SU-DHL-6 (cell line): Measurements from ENCODE around the gene DPM1.
A peak's percentile ranks its signal among the peaks of the same experiment; 100 is the strongest.

Source experiments
- H2AFZ ChIP-seq: fragments of 200-600 bp; sonication (generic); 2 replicates; pipeline ENCODE4 v1.6.1; 2014; ENCODE audit warnings: low read depth, mild to moderate bottlenecking, moderate library complexity, mixed read lengths, antibody characterized with exemption, low read length; ENCODE audit not compliant: severe bottlenecking
- H3F3A ChIP-seq: fragments of 200-600 bp; shearing (Covaris generic); 2 replicates; pipeline ENCODE4 v1.6.0; 2016; ENCODE audit warnings: antibody characterized with exemption, mild to moderate bottlenecking; ENCODE audit not compliant: insufficient read depth
- H3K27ac ChIP-seq: fragments of 200-600 bp; sonication (generic); 2 replicates; pipeline ENCODE4 v1.5.1; 2016; ENCODE audit warnings: low read depth, mild to moderate bottlenecking, low read length, moderate library complexity, mixed read lengths
- H3K27me3 ChIP-seq: fragments of 200-600 bp; sonication (generic), shearing (Covaris generic); 2 replicates; pipeline ENCODE4 v1.6.0; 2014; ENCODE audit warnings: mild to moderate bottlenecking, low read length
- H3K36me3 ChIP-seq: fragments of 200-600 bp; sonication (generic); 2 replicates; pipeline ENCODE4 v1.6.1; 2014; ENCODE audit warnings: mild to moderate bottlenecking, low read length, mixed read lengths
- H3K4me2 ChIP-seq: fragments of 300-600, 200-600 bp; shearing (Covaris generic), sonication (generic); 2 replicates; pipeline ENCODE4 v1.6.0; 2014; ENCODE audit warnings: low read length, low read depth, mild to moderate bottlenecking; ENCODE audit not compliant: poor library complexity, severe bottlenecking
- H3K4me3 ChIP-seq: fragments of 200-600 bp; sonication (generic); 2 replicates; pipeline ENCODE4 v1.5.1; 2014; ENCODE audit warnings: antibody characterized with exemption, low read length, mild to moderate bottlenecking, mixed read lengths; ENCODE audit not compliant: insufficient read depth, poor library complexity, severe bottlenecking
- H3K79me2 ChIP-seq: fragments of 200-600 bp; sonication (generic); 2 replicates; pipeline ENCODE4 v1.6.1; 2014; ENCODE audit warnings: mild to moderate bottlenecking, low read length, moderate library complexity; ENCODE audit not compliant: insufficient read depth
- H3K9ac ChIP-seq: fragments of 200-600 bp; sonication (generic); 2 replicates; pipeline ENCODE4 v1.7.0; 2014; ENCODE audit warnings: mild to moderate bottlenecking, low read length
- H3K9me2 ChIP-seq: fragments of 200-600 bp; sonication (generic); replicated peaks from 2 replicates; pipeline ENCODE4 v1.6.1; 2014; ENCODE audit warnings: low read length; ENCODE audit not compliant: insufficient read depth
- H3K9me3 ChIP-seq: fragments of 200-600 bp; sonication (generic); 2 replicates; pipeline ENCODE4 v1.6.1; 2014; ENCODE audit warnings: low read length, mixed read lengths; ENCODE audit not compliant: insufficient read depth
- H4K20me1 ChIP-seq: fragments of 200-600 bp; sonication (generic); 2 replicates; pipeline ENCODE4 v1.6.1; 2014; ENCODE audit warnings: low read depth, mild to moderate bottlenecking, antibody characterized with exemption, low read length, moderate library complexity, mixed read lengths
- CTCF ChIP-seq: fragments of 200-600 bp; sonication (generic); IDR thresholded peaks from one replicate; pipeline ENCODE4 v1.5.1; 2017; ENCODE audit warnings: antibody characterized with exemption, mild to moderate bottlenecking, low read length, moderate library complexity; ENCODE audit not compliant: insufficient read depth, poor library complexity, severe bottlenecking
- EZH2phosphoT487 ChIP-seq: fragments of 200-600 bp; sonication (generic), shearing (Covaris generic); conservative IDR thresholded peaks from 2 replicates; pipeline ENCODE4 v1.6.1; 2018; ENCODE audit warnings: mild to moderate bottlenecking, antibody characterized with exemption, low read length, moderate library complexity, mixed read lengths

The DPM1 gene

GRCh38 chr20:50969435-50969834 lies 11.1 kb upstream of the DPM1 start:
- no peak overlapping the region for H3K9ac ChIP-seq
- no peak overlapping the region for H3K27ac ChIP-seq
- no peaks in the 10 kb centered on the region for H3K79me2 ChIP-seq
- H3K4me3 ChIP-seq = no peak overlapping the region
- no peaks in the 10 kb centered on the region for H4K20me1 ChIP-seq
- H3K9me2 ChIP-seq = no peaks in the 10 kb centered on the region
- H3F3A ChIP-seq = no peaks in the 10 kb centered on the region
- TF ChIP-seq CTCF = no peak
- TF ChIP-seq EZH2phosphoT487 = no peak
- no peaks in the 10 kb centered on the region for H3K36me3 ChIP-seq
- H3K9me3 ChIP-seq = no peaks in the 10 kb centered on the region
- H3K27me3 ChIP-seq = no peaks in the 10 kb centered on the region
- no peak overlapping the region for H3K4me2 ChIP-seq
- no peak overlapping the region for H2AFZ ChIP-seq

GRCh38 chr20:50968289-50968688 lies 10.0 kb upstream of the DPM1 start:
- Histone ChIP-seq H3K27ac (no peak overlapping the region), H3F3A (no peaks in the 10 kb centered on the region), H3K9ac (no peak overlapping the region), H3K9me3 (no peaks in the 10 kb centered on the region), H3K4me2 (no peak overlapping the region), H3K9me2 (no peaks in the 10 kb centered on the region), H3K4me3 (no peak overlapping the region), H2AFZ (no peak overlapping the region), H3K36me3 (no peaks in the 10 kb centered on the region), H4K20me1 (no peaks in the 10 kb centered on the region), H3K79me2 (no peaks in the 10 kb centered on the region), H3K27me3 (no peaks in the 10 kb centered on the region)
- TF ChIP-seq EZH2phosphoT487 = no peak

GRCh38 chr20:50967586-50967985 lies 9.3 kb upstream of the DPM1 start:
- H3K79me2 ChIP-seq = no peaks in the 10 kb centered on the region
- H3K9me2 ChIP-seq = no peaks in the 10 kb centered on the region
- H3K9ac ChIP-seq = no peak overlapping the region
- no peaks in the 10 kb centered on the region for H3K9me3 ChIP-seq
- TF ChIP-seq EZH2phosphoT487 (no peak), CTCF (no peak)
- no peaks in the 10 kb centered on the region for H3K27me3 ChIP-seq
- no peaks in the 10 kb centered on the region for H3F3A ChIP-seq
- no peak overlapping the region for H3K27ac ChIP-seq
- no peaks in the 10 kb centered on the region for H3K36me3 ChIP-seq
- no peak overlapping the region for H3K4me3 ChIP-seq
- H2AFZ ChIP-seq = no peak overlapping the region
- H4K20me1 ChIP-seq = no peaks in the 10 kb centered on the region
- H3K4me2 ChIP-seq = no peak overlapping the region

GRCh38 chr20:50959543-50960126 lies 1.3 kb upstream of the DPM1 start:
- no peak overlapping the region for H2AFZ ChIP-seq

More at GRCh38 chr20:50959543-50960126, 1.3 kb upstream of the DPM1 start:
- Histone ChIP-seq H3F3A (no peaks in the 10 kb centered on the region), H3K27ac (no peak overlapping the region), H3K9ac (no peak overlapping the region), H3K79me2 (peaks cover 51% of the 10 kb centered on the region), H3K27me3 (no peaks in the 10 kb centered on the region), H3K9me2 (no peaks in the 10 kb centered on the region), H3K4me2 (peak overlapping the region; percentile 86), H3K9me3 (no peaks in the 10 kb centered on the region), H3K36me3 (peaks cover 8% of the 10 kb centered on the region), H4K20me1 (peaks cover 25% of the 10 kb centered on the region), H3K4me3 (peak overlapping the region; percentile 90)
- TF ChIP-seq CTCF (no peak), EZH2phosphoT487 (no peak)
